Trophoblast cell (in vitro differentiated cells and primary cell): ENCODE measurements around the gene MSTN.
A peak's percentile ranks its signal among the peaks of the same experiment; 100 is the strongest.

ENCODE experiments used
- DNase-seq, 2 donors: peaks; one replicate each; pipeline ENCODE4 v3.0.0-alpha.2; 2016
- H2AFZ ChIP-seq: 2 replicates; pipeline ENCODE4 v1.6.1; 2013; ENCODE audit warnings: low read length, moderate library complexity, mild to moderate bottlenecking; ENCODE audit not compliant: insufficient read depth, poor library complexity
- H2AK5ac ChIP-seq: 2 replicates; pipeline ENCODE4 v1.6.1; 2013; ENCODE audit warnings: mild to moderate bottlenecking, low read length
- H2BK120ac ChIP-seq: 2 replicates; pipeline ENCODE4 v1.6.1; 2013; ENCODE audit warnings: low read length, mild to moderate bottlenecking, moderate library complexity; ENCODE audit not compliant: insufficient read depth, poor library complexity
- H2BK12ac ChIP-seq: 2 replicates; pipeline ENCODE4 v1.6.1; 2013; ENCODE audit warnings: mild to moderate bottlenecking, low read length, moderate library complexity
- H2BK5ac ChIP-seq: 2 replicates; pipeline ENCODE4 v1.6.1; 2013; ENCODE audit warnings: low read length, low read depth, moderate library complexity, mild to moderate bottlenecking; ENCODE audit not compliant: poor library complexity
- H3K14ac ChIP-seq: 2 replicates; pipeline ENCODE4 v1.6.1; 2013; ENCODE audit warnings: mild to moderate bottlenecking, low read length
- H3K18ac ChIP-seq: 2 replicates; pipeline ENCODE4 v1.6.1; 2013; ENCODE audit warnings: mild to moderate bottlenecking, low read length
- H3K23ac ChIP-seq: 2 replicates; pipeline ENCODE4 v1.6.1; 2013; ENCODE audit warnings: low read length
- H3K27ac ChIP-seq: 2 replicates; pipeline ENCODE4 v1.5.1; 2013; ENCODE audit warnings: low read depth, mild to moderate bottlenecking, inconsistent platforms, low read length, moderate library complexity
- H3K27me3 ChIP-seq: 2 replicates; pipeline ENCODE4 v1.6.1; 2013; ENCODE audit warnings: inconsistent platforms, mild to moderate bottlenecking, low read length, moderate library complexity; ENCODE audit not compliant: insufficient read depth
- H3K36me3 ChIP-seq, 2 experiments: 1 replicate in 1 of 2; 2 replicates in 1 of 2; pipeline ENCODE4 v1.6.1; 2013; ENCODE audit warnings: low read length in 2 of 2, mild to moderate bottlenecking in 2 of 2, moderate library complexity in 1 of 2; ENCODE audit not compliant: insufficient read depth in 2 of 2, control insufficient read depth in 1 of 2
- H3K4ac ChIP-seq: 2 replicates; pipeline ENCODE4 v1.6.1; 2013; ENCODE audit warnings: low read depth, mild to moderate bottlenecking, low read length, moderate library complexity
- H3K4me1 ChIP-seq, 2 experiments: 1 replicate in 1 of 2; 2 replicates in 1 of 2; pipeline ENCODE4 v1.6.1; 2013; ENCODE audit warnings: low read length in 2 of 2, mild to moderate bottlenecking in 2 of 2, moderate library complexity in 1 of 2; ENCODE audit not compliant: insufficient read depth in 2 of 2, control insufficient read depth in 1 of 2
- H3K4me2 ChIP-seq: 2 replicates; pipeline ENCODE4 v1.6.1; 2013; ENCODE audit warnings: inconsistent platforms, mild to moderate bottlenecking, low read length, moderate library complexity
- H3K4me3 ChIP-seq: 2 replicates; pipeline ENCODE4 v1.5.1; 2013; ENCODE audit warnings: mild to moderate bottlenecking, low read depth, low read length, inconsistent platforms
- H3K79me1 ChIP-seq: one replicate; pipeline ENCODE4 v1.6.1; 2013; ENCODE audit warnings: low read length
- H3K79me2 ChIP-seq: 2 replicates; pipeline ENCODE4 v1.6.1; 2013; ENCODE audit warnings: low read length, mild to moderate bottlenecking; ENCODE audit not compliant: control insufficient read depth, insufficient read depth, poor library complexity
- H3K9ac ChIP-seq: 2 replicates; pipeline ENCODE4 v1.6.1; 2013; ENCODE audit warnings: mild to moderate bottlenecking, low read length
- H3K9me3 ChIP-seq: 2 replicates; pipeline ENCODE4 v1.6.1; 2013; ENCODE audit warnings: low read depth, mild to moderate bottlenecking, control low read depth, inconsistent platforms, low read length; ENCODE audit not compliant: insufficient read depth
- H4K12ac ChIP-seq: 2 replicates; pipeline ENCODE4 v1.6.1; 2013; ENCODE audit warnings: low read depth, mild to moderate bottlenecking, low read length, moderate library complexity
- H4K8ac ChIP-seq: 2 replicates; pipeline ENCODE4 v1.6.1; 2013; ENCODE audit warnings: low read depth, mild to moderate bottlenecking, low read length, moderate library complexity
- H4K91ac ChIP-seq: one replicate; pipeline ENCODE4 v1.6.1; 2013; ENCODE audit warnings: low read depth, mild to moderate bottlenecking, low read length, moderate library complexity
- WGBS: extraction: QIAGEN DNeasy Blood & Tissue Kit; methylation state at CpG from one replicate; pipeline ENCODE4 v1.1.7; 2013; ENCODE audit warnings: missing lambda C conversion rate; ENCODE audit not compliant: insufficient read length, insufficient coverage; ENCODE audit errors: extremely low coverage; 5-methylcytosine and 5-hydroxymethylcytosine counted together

The MSTN gene

GRCh38 chr2:190093793-190094192, 31.3 kb upstream of the MSTN start:
- Histone ChIP-seq H3K27me3 (no peaks in the 10 kb centered on the region), H3K9me3 (no peaks in the 10 kb centered on the region), H4K12ac (no peak overlapping the region), H3K4me3 (no peak overlapping the region), H3K79me2 (no peaks in the 10 kb centered on the region), H3K27ac (no peak overlapping the region), H2BK120ac (no peak overlapping the region), H3K36me3 (no peaks in the 10 kb centered on the region), H3K4me1 (no peaks in the 10 kb centered on the region), H3K4ac (no peak overlapping the region), H4K91ac (no peak overlapping the region), H2AFZ (no peak overlapping the region), H3K14ac (no peak overlapping the region), H3K4me2 (no peak overlapping the region), H3K18ac (no peak overlapping the region), H4K8ac (no peak overlapping the region), H3K9ac (peak overlapping the region; percentile 9), H2BK12ac (no peak overlapping the region), H3K23ac (no peak overlapping the region), H2BK5ac (no peak overlapping the region), H3K79me1 (no peaks in the 10 kb centered on the region), H2AK5ac (no peak overlapping the region)
- DNase-seq, result no peak
- WGBS, result no CpG with 5 or more reads among the region's 3 CpGs

- no peaks in the 10 kb centered on the region for H3K27me3 ChIP-seq
- no peak overlapping the region for H3K4ac ChIP-seq
These were observed 27.6 kb upstream of the MSTN start for GRCh38 chr2:190090148-190090547.

GRCh38 chr2:190088917-190089316, 26.4 kb upstream of the MSTN start:
- H3K18ac ChIP-seq, result no peak overlapping the region
- H2BK12ac ChIP-seq, result no peak overlapping the region
- no peak overlapping the region for H4K91ac ChIP-seq
- WGBS, result no CpG with 5 or more reads among the region's 4 CpGs
- H3K4ac ChIP-seq, result no peak overlapping the region
- H3K79me2 ChIP-seq, result no peaks in the 10 kb centered on the region
- H3K79me1 ChIP-seq, result no peaks in the 10 kb centered on the region
- no peak overlapping the region for H2BK5ac ChIP-seq
- H3K36me3 ChIP-seq, result no peaks in the 10 kb centered on the region
- H3K27me3 ChIP-seq, result no peaks in the 10 kb centered on the region
- no peak overlapping the region for H3K9ac ChIP-seq
- no peak overlapping the region for H4K8ac ChIP-seq
- H3K14ac ChIP-seq, result no peak overlapping the region
- H3K4me2 ChIP-seq, result no peak overlapping the region
- H3K4me1 ChIP-seq, result no peaks in the 10 kb centered on the region
- no peak overlapping the region for H3K27ac ChIP-seq
- no peak overlapping the region for H3K23ac ChIP-seq
- no peak overlapping the region for H2AK5ac ChIP-seq
- H3K4me3 ChIP-seq, result no peak overlapping the region
- H2AFZ ChIP-seq, result no peak overlapping the region
- no peaks in the 10 kb centered on the region for H3K9me3 ChIP-seq
- H4K12ac ChIP-seq, result no peak overlapping the region
- DNase-seq, result peak; percentile 53 to 91
- H2BK120ac ChIP-seq, result no peak overlapping the region

More at GRCh38 chr2:190090148-190090547, 27.6 kb upstream of the MSTN start:
- Histone ChIP-seq H3K23ac (no peak overlapping the region), H2BK12ac (no peak overlapping the region), H3K27ac (no peak overlapping the region), H3K9ac (no peak overlapping the region), H3K4me1 (no peaks in the 10 kb centered on the region), H2BK120ac (no peak overlapping the region), H3K4me2 (no peak overlapping the region), H2AFZ (no peak overlapping the region), H2AK5ac (no peak overlapping the region), H3K14ac (no peak overlapping the region), H3K36me3 (no peaks in the 10 kb centered on the region), H3K79me2 (no peaks in the 10 kb centered on the region), H4K8ac (no peak overlapping the region), H3K79me1 (no peaks in the 10 kb centered on the region), H4K91ac (no peak overlapping the region), H3K4me3 (no peak overlapping the region), H4K12ac (no peak overlapping the region), H3K9me3 (no peaks in the 10 kb centered on the region), H3K18ac (no peak overlapping the region), H2BK5ac (no peak overlapping the region)
- no peak for DNase-seq
- no CpG with 5 or more reads among the region's 2 CpGs for WGBS

GRCh38 chr2:190084704-190085103, 22.2 kb upstream of the MSTN start:
- no peak overlapping the region for H3K4me2 ChIP-seq
- H3K4me3 ChIP-seq, result no peak overlapping the region
- no peak for DNase-seq
- no peak overlapping the region for H3K9ac ChIP-seq
- no peak overlapping the region for H2AK5ac ChIP-seq
- no peak overlapping the region for H2BK5ac ChIP-seq
- no peaks in the 10 kb centered on the region for H3K79me2 ChIP-seq
- no peak overlapping the region for H3K18ac ChIP-seq
- H3K79me1 ChIP-seq, result no peaks in the 10 kb centered on the region
- no peak overlapping the region for H3K14ac ChIP-seq
- no peak overlapping the region for H2AFZ ChIP-seq
- no peaks in the 10 kb centered on the region for H3K36me3 ChIP-seq
- no CpG with 5 or more reads among the region's 2 CpGs for WGBS
- H4K91ac ChIP-seq, result no peak overlapping the region
- no peak overlapping the region for H2BK12ac ChIP-seq
- H3K4me1 ChIP-seq, result no peaks in the 10 kb centered on the region
- H3K23ac ChIP-seq, result no peak overlapping the region
- H3K9me3 ChIP-seq, result no peaks in the 10 kb centered on the region
- H4K12ac ChIP-seq, result no peak overlapping the region
- no peak overlapping the region for H4K8ac ChIP-seq
- H3K27ac ChIP-seq, result no peak overlapping the region
- no peaks in the 10 kb centered on the region for H3K27me3 ChIP-seq
- no peak overlapping the region for H2BK120ac ChIP-seq
- H3K4ac ChIP-seq, result no peak overlapping the region
